ENCODE measurements around the gene GMPPA. TPM values are rescaled to one million over a fixed set of nuclear protein-coding genes. Genes with fewer than 3 reads are reported as not detected.

Gene GMPPA
- polyA plus RNA-seq, 2 of the 4 experiments (the other 2 are of a cell fraction): 36.2 to 46.2 TPM

GRCh38 chr2:219532378-219532649, 33.6 kb downstream of the GMPPA start:
- ChIA-PET CTCF (interaction anchor here (6.4 to 79.1 kb wide), 4 partner anchors 9 to 130 kb away, joined by 109 to 3291 read pairs (median 263); partner anchors contain the start of genes ASIC4, CHPF, GMPPA and SPEG), POLR2A (no interaction called here)
- ATAC-seq (no peak), DNase-seq (ENCODE audit: low read depth in 1 of 2, low spot score in 1 of 2) (no peak), FAIRE-seq (no peak)
- Histone ChIP-seq H3K27ac (no peak overlapping the region), H3K4me2 (no peak overlapping the region), H3K9me3 (no peaks in the 10 kb centered on the region), H3K4me3 (no peak overlapping the region), H3K4me1 (peaks cover 4% of the 10 kb centered on the region; the same call in 1 of the 3 replicates)
- TF ChIP-seq EP300 (IDR thresholded peaks at IDR 0.05) (no peak), ESRRA (IDR thresholded peaks at IDR 0.05; ENCODE audit: borderline replicate concordance, low read length) (no peak), CHD4 (IDR thresholded peaks at IDR 0.05; ENCODE audit: borderline replicate concordance) (no peak), FOSB (CRISPR knock-in tag; IDR thresholded peaks at IDR 0.05) (no peak)
- WGBS (ENCODE audit: missing lambda C conversion rate): 0% methylated on average over 1 of the region's 8 CpGs

- ATAC-seq (no peak), DNase-seq (ENCODE audit: low read depth in 1 of 2, low spot score in 1 of 2) (no peak), FAIRE-seq (no peak)
- Histone ChIP-seq H3K4me1 (peaks cover 4% of the 10 kb centered on the region; the same call in 1 of the 3 replicates), H3K9me3 (no peaks in the 10 kb centered on the region), H3K27ac (no peak overlapping the region), H3K4me3 (no peak overlapping the region), H3K4me2 (no peak overlapping the region)
- CTCF ChIA-PET: interaction anchor here (0.6 to 79.1 kb wide), 5 partner anchors 7 to 132 kb away, joined by 3 to 3291 read pairs (median 164); partner anchors contain the start of genes ASIC4, CHPF, GMPPA and SPEG
- TF ChIP-seq REST (IDR thresholded peaks at IDR 0.05): no peak
- TF ChIP-seq CEBPB (IDR thresholded peaks at IDR 0.05): no peak
- no peak for TF ChIP-seq PHF8 (IDR thresholded peaks at IDR 0.05; ENCODE audit: borderline replicate concordance, low read depth)
- no peak for TF ChIP-seq HEYL (CRISPR knock-in tag; IDR thresholded peaks at IDR 0.05)
- TF ChIP-seq, protein P1, sequence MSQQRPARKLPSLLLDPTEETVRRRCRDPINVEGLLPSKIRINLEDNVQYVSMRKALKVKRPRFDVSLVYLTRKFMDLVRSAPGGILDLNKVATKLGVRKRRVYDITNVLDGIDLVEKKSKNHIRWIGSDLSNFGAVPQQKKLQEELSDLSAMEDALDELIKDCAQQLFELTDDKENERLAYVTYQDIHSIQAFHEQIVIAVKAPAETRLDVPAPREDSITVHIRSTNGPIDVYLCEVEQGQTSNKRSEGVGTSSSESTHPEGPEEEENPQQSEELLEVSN (IDR thresholded peaks at IDR 0.05; ENCODE audit: borderline replicate concordance, low read depth): no peak
- POLR2A ChIA-PET: no interaction called here
- WGBS (ENCODE audit: missing lambda C conversion rate): 60% methylated on average over 6 of the region's 6 CpGs
These were observed 35.4 kb downstream of the GMPPA start for GRCh38 chr2:219533930-219534661.

DNA sequence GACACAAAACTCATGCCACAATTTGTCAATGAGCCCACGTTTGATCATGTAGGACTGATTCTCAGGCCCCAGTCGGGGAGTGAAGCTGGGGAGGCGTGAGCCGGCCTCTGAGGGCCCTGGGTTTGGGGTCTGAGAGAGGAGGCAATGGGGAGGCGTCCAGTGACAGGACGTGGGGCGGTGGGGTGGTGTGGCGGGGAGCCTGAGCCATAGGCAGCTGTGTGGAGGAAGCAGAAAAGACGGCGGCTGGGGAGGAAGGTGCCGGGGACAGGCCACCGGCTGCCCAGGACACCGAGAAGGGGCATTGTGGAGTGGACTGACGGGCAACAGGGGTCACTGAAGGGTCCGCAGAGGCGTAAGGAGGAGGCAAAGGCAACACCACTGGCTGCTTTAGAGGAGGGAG, 37.7 kb downstream of the GMPPA start:
- FAIRE-seq: no peak
- TF ChIP-seq, protein P2, sequence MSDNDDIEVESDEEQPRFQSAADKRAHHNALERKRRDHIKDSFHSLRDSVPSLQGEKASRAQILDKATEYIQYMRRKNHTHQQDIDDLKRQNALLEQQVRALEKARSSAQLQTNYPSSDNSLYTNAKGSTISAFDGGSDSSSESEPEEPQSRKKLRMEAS (IDR thresholded peaks at IDR 0.05): no peak
- TF ChIP-seq HEYL (CRISPR knock-in tag; IDR thresholded peaks at IDR 0.05) (no peak), CEBPB (IDR thresholded peaks at IDR 0.05) (no peak), JUNB (IDR thresholded peaks at IDR 0.05) (no peak), NR3C1 (IDR thresholded peaks at IDR 0.05) (no peak), JUN (IDR thresholded peaks at IDR 0.05) (no peak), TP53 (CRISPR knock-in tag; IDR thresholded peaks at IDR 0.05) (no peak), ZNF302 (CRISPR knock-in tag; IDR thresholded peaks at IDR 0.05) (no peak), RCOR1 (IDR thresholded peaks at IDR 0.05; ENCODE audit: low read depth, low read length) (no peak), BHLHE40 (IDR thresholded peaks at IDR 0.05; ENCODE audit: low read depth, low read length) (no peak), BCL3 (IDR thresholded peaks at IDR 0.05) (no peak), USF2 (IDR thresholded peaks at IDR 0.05) (no peak), SREBF2 (IDR thresholded peaks at IDR 0.05) (no peak), NPAS2 (CRISPR knock-in tag; IDR thresholded peaks at IDR 0.05; ENCODE audit: borderline replicate concordance) (no peak)
- TF ChIP-seq, protein P3, sequence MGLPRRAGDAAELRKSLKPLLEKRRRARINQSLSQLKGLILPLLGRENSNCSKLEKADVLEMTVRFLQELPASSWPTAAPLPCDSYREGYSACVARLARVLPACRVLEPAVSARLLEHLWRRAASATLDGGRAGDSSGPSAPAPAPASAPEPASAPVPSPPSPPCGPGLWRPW (IDR thresholded peaks at IDR 0.05): no peak
- TF ChIP-seq, protein P4, sequence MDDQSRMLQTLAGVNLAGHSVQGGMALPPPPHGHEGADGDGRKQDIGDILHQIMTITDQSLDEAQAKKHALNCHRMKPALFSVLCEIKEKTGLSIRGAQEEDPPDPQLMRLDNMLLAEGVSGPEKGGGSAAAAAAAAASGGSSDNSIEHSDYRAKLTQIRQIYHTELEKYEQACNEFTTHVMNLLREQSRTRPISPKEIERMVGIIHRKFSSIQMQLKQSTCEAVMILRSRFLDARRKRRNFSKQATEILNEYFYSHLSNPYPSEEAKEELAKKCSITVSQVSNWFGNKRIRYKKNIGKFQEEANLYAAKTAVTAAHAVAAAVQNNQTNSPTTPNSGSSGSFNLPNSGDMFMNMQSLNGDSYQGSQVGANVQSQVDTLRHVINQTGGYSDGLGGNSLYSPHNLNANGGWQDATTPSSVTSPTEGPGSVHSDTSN (IDR thresholded peaks at IDR 0.05): no peak

More for the DNA sequence above, 37.7 kb downstream of the GMPPA start:
- H3K9me3 ChIP-seq: no peaks in the 10 kb centered on the region
- no peaks in the 10 kb centered on the region for H3K4me1 ChIP-seq
- no peak for ATAC-seq
- no peak overlapping the region for H3K4me2 ChIP-seq
- no peak overlapping the region for H3K4me3 ChIP-seq
- no peak overlapping the region for H3K27ac ChIP-seq
- POLR2A ChIA-PET: no interaction called here
- no peak for DNase-seq (ENCODE audit: low read depth in 1 of 2, low spot score in 1 of 2)
- CTCF ChIA-PET: interaction anchor here (0.6 to 79.1 kb wide), 5 partner anchors 24 to 148 kb away, joined by 3 to 3291 read pairs (median 11); partner anchors contain the start of genes ASIC4, GMPPA and SPEG
- WGBS (ENCODE audit: missing lambda C conversion rate): 82% methylated on average over 12 of the region's 16 CpGs

Measured in A549 (cell line).